OCI-LY1 (cell line): ENCODE data around the gene WBP2NL.

Experiments used
- H2AFZ ChIP-seq: fragments of 200-600 bp; sonication (generic), shearing (Covaris generic); 2 replicates; pipeline ENCODE4 v1.6.0; 2014; ENCODE audit warnings: antibody characterized with exemption, mild to moderate bottlenecking, low read length
- H3F3A ChIP-seq: fragments of 200-600 bp; sonication (generic), shearing (Covaris generic); 2 replicates; pipeline ENCODE4 v1.6.0; 2014; ENCODE audit warnings: mild to moderate bottlenecking, antibody characterized with exemption, low read length, moderate library complexity; ENCODE audit not compliant: insufficient read depth
- H3K27ac ChIP-seq: fragments of 200-600 bp; sonication (generic); 2 replicates; pipeline ENCODE4 v1.5.1; 2014; ENCODE audit warnings: low read length, mixed run types, mild to moderate bottlenecking, low read depth; ENCODE audit not compliant: poor library complexity, severe bottlenecking
- H3K27me3 ChIP-seq: fragments of 200-600 bp; sonication (generic); 2 replicates; pipeline ENCODE4 v1.6.0; 2014; ENCODE audit warnings: antibody characterized with exemption, mild to moderate bottlenecking, low read length, moderate library complexity; ENCODE audit not compliant: insufficient read depth
- H3K36me3 ChIP-seq: fragments of 200-600 bp; sonication (generic); 2 replicates; pipeline ENCODE4 v1.6.1; 2014; ENCODE audit warnings: mild to moderate bottlenecking, antibody characterized with exemption, low read length, moderate library complexity, mixed read lengths; ENCODE audit not compliant: insufficient read depth
- H3K4me1 ChIP-seq: fragments of 200-600 bp; sonication (generic); 2 replicates; pipeline ENCODE4 v1.5.1; 2014; ENCODE audit warnings: mild to moderate bottlenecking, low read length, moderate library complexity; ENCODE audit not compliant: insufficient read depth, severe bottlenecking
- H3K4me2 ChIP-seq: fragments of 200-600 bp; sonication (generic), shearing (Covaris generic); 2 replicates; pipeline ENCODE4 v1.6.1; 2014; ENCODE audit warnings: low read length
- H3K4me3 ChIP-seq: fragments of 200-600 bp; sonication (generic); 2 replicates; pipeline ENCODE4 v1.5.1; 2014; ENCODE audit warnings: low read length, low read depth, mild to moderate bottlenecking, mixed read lengths; ENCODE audit not compliant: poor library complexity, severe bottlenecking
- H3K79me2 ChIP-seq: fragments of 200-600 bp; shearing (Covaris generic); 2 replicates; pipeline ENCODE4 v1.6.1; 2016; ENCODE audit warnings: mixed run types, low read length, mixed read lengths; ENCODE audit not compliant: insufficient read depth
- H3K9ac ChIP-seq: fragments of 200-600 bp; sonication (generic), shearing (Covaris generic); 2 replicates; pipeline ENCODE4 v1.6.1; 2014; ENCODE audit warnings: mild to moderate bottlenecking, low read length, mixed read lengths
- H3K9me2 ChIP-seq: fragments of 200-600 bp; sonication (generic), shearing (Covaris generic); 2 replicates; pipeline ENCODE4 v1.6.1; 2014; ENCODE audit warnings: low read depth, mild to moderate bottlenecking, low read length, mixed read lengths
- H3K9me3 ChIP-seq: fragments of 200-600 bp; shearing (Covaris generic); 2 replicates; pipeline ENCODE4 v1.6.1; 2014; ENCODE audit warnings: low read length, mixed read lengths
- H4K20me1 ChIP-seq: fragments of 200-600 bp; sonication (generic), shearing (Covaris generic); 2 replicates; pipeline ENCODE4 v1.6.0; 2016; ENCODE audit warnings: mild to moderate bottlenecking, low read length; ENCODE audit not compliant: insufficient read depth
- EZH2 ChIP-seq: fragments of 200-600 bp; sonication (generic), shearing (Covaris generic); IDR thresholded peaks from 2 replicates; pipeline ENCODE4 v1.8.0; 2017; ENCODE audit warnings: borderline replicate concordance, mixed run types, mild to moderate bottlenecking, antibody characterized with exemption, low read length, moderate library complexity, mixed read lengths
- TF ChIP-seq, protein P1 (sequence below): fragments of 200-600 bp; sonication (generic), shearing (Covaris generic); IDR thresholded peaks from 2 replicates; pipeline ENCODE4 v1.5.1; 2017; ENCODE audit warnings: mild to moderate bottlenecking, antibody characterized with exemption, low read length, moderate library complexity, mixed read lengths

Gene WBP2NL

DNA sequence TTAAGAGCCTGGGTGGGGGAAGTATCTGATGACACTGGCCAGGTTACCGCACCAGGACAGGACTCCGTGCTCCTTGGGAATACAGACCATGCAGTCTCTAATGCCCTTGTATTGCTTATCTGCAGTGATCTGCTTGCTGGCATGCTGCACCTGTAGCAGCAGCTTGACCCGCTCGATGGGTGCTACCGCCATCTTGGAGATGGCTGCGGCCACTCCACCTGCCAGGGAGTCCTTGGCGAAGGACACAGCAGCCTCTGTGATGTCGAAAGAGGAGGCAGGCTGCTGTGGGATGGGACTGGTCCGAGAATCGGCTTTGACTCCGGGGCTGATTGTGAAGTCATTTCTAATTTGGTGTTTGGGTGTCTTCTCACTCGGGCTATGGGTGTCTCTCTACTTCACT lies 3.1 kb downstream of the WBP2NL start:
- TF ChIP-seq, protein P1, sequence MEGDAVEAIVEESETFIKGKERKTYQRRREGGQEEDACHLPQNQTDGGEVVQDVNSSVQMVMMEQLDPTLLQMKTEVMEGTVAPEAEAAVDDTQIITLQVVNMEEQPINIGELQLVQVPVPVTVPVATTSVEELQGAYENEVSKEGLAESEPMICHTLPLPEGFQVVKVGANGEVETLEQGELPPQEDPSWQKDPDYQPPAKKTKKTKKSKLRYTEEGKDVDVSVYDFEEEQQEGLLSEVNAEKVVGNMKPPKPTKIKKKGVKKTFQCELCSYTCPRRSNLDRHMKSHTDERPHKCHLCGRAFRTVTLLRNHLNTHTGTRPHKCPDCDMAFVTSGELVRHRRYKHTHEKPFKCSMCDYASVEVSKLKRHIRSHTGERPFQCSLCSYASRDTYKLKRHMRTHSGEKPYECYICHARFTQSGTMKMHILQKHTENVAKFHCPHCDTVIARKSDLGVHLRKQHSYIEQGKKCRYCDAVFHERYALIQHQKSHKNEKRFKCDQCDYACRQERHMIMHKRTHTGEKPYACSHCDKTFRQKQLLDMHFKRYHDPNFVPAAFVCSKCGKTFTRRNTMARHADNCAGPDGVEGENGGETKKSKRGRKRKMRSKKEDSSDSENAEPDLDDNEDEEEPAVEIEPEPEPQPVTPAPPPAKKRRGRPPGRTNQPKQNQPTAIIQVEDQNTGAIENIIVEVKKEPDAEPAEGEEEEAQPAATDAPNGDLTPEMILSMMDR, result no peak
- no peak for TF ChIP-seq EZH2
- H3K9me3 ChIP-seq, result no peaks in the 10 kb centered on the region
- no peak overlapping the region for H3K4me3 ChIP-seq
- no peak overlapping the region for H3K27ac ChIP-seq
- H3K36me3 ChIP-seq, result no peaks in the 10 kb centered on the region; the same call in 1 of the 2 replicates
- H3K27me3 ChIP-seq, result peaks cover 5% of the 10 kb centered on the region; the same call in 1 of the 2 replicates
- H3F3A ChIP-seq, result no peaks in the 10 kb centered on the region
- no peak overlapping the region for H2AFZ ChIP-seq
- no peaks in the 10 kb centered on the region for H3K9me2 ChIP-seq
- no peaks in the 10 kb centered on the region for H3K79me2 ChIP-seq
- no peak overlapping the region for H3K9ac ChIP-seq
- H3K4me1 ChIP-seq, result peaks cover 12% of the 10 kb centered on the region
- H3K4me2 ChIP-seq, result no peak overlapping the region
- H4K20me1 ChIP-seq, result no peaks in the 10 kb centered on the region

DNA sequence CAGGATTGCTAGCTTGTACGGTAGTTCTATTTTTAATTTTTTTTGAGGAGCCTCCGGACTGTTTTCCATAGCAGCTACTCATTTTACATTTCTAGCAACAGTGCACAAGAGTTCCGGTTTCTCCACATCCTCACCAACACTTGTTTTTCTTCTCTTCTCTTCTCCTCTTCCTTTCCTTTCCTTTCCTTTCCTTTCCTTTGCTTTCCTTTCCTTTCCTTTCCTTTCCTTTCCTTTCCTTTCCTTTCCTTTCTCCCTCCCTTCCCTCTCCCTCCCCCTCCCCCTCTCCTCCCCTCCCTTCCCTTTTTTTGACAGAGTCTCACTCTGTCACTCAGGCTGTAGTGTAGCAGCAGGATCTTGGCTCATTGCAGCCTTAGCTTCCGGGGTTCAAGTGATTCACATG lies 9.3 kb downstream of the WBP2NL start:
- no peaks in the 10 kb centered on the region for H3K27me3 ChIP-seq
- no peaks in the 10 kb centered on the region for H4K20me1 ChIP-seq
- peaks cover 15% of the 10 kb centered on the region for H3K9me3 ChIP-seq
- H3K9me2 ChIP-seq, result no peaks in the 10 kb centered on the region
- H3K4me2 ChIP-seq, result no peak overlapping the region
- H3K36me3 ChIP-seq, result no peaks in the 10 kb centered on the region
- TF ChIP-seq, protein P1, result no peak
- TF ChIP-seq EZH2, result no peak
- H3K4me3 ChIP-seq, result no peak overlapping the region
- H3K4me1 ChIP-seq, result no peaks in the 10 kb centered on the region
- no peak overlapping the region for H3K27ac ChIP-seq
- no peaks in the 10 kb centered on the region for H3F3A ChIP-seq
- no peak overlapping the region for H2AFZ ChIP-seq
- no peak overlapping the region for H3K9ac ChIP-seq
- H3K79me2 ChIP-seq, result no peaks in the 10 kb centered on the region

DNA sequence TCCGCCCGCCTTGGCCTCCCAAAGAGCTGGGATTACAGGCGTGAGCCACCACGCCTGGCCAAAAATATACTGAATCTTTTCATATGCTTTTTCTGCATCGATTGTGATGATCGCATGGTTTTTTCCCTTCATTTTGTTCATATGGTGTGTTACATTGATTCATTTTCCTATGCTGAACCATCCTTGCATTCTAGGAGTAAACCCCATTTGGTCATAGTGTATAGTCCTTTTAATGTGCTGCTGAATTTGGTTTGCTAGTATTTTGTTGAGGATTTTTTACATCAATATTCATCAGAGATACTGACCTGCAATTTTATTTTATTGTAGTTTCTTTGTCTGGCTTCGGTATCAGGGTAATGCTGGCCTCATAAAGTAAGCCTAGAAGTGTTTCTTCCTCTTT lies 12.2 kb downstream of the WBP2NL start:
- Histone ChIP-seq H4K20me1 (no peaks in the 10 kb centered on the region), H3K4me1 (no peaks in the 10 kb centered on the region), H3K79me2 (no peaks in the 10 kb centered on the region), H3K27me3 (peaks cover 6% of the 10 kb centered on the region; the same call in 1 of the 2 replicates), H3K9me2 (no peaks in the 10 kb centered on the region), H3K36me3 (no peaks in the 10 kb centered on the region), H3F3A (no peaks in the 10 kb centered on the region), H3K9ac (no peak overlapping the region), H3K9me3 (peaks cover 15% of the 10 kb centered on the region), H3K4me2 (no peak overlapping the region), H3K27ac (no peak overlapping the region), H2AFZ (no peak overlapping the region), H3K4me3 (no peak overlapping the region)
- TF ChIP-seq, protein P1, result no peak
